Mammary epithelial cell (primary cell): ENCODE results near the gene CDC25B.

Experiments used
- CTCF ChIP-seq, 2 donors: IDR thresholded peaks in 1 of 2; conservative IDR thresholded peaks in 1 of 2; 2 replicates each; pipeline ENCODE4 v1.5.1; 2011 to 2012; ENCODE audit warnings: inconsistent platforms in 2 of 2, low read length in 2 of 2, mild to moderate bottlenecking in 2 of 2, control low read depth in 1 of 2, low read depth in 1 of 2; ENCODE audit not compliant: insufficient read depth in 1 of 2; ENCODE audit errors: extremely low read depth in 1 of 2
- EZH2 ChIP-seq: IDR thresholded peaks from 2 replicates; pipeline ENCODE4 v1.6.1; 2012; ENCODE audit warnings: low read length, inconsistent platforms, borderline replicate concordance

- no peak for TF ChIP-seq CTCF (conservative IDR thresholded peaks at IDR 0.05 in 1 of 2, IDR thresholded peaks at IDR 0.05 in 1 of 2; ENCODE audit: extremely low read depth in 1 of 2, insufficient read depth in 1 of 2, low read depth in 1 of 2, low read length in 2 of 2)
- no peak for TF ChIP-seq EZH2
Observed at GRCh38 chr20:3785240-3786125, 10.6 kb upstream of the CDC25B start.
